GM18505 (cell line): ENCODE data around the gene METTL23.
"Not testable (repeated sequence)": the region's sequence is repeated elsewhere in the genome, so short reads cannot be mapped to it uniquely, and the experiment has no call there.

Experiments used
- ATAC-seq: cut with Tn5 transposase; IDR thresholded peaks from one replicate; pipeline ENCODE4 v1.9.1; 2021; ENCODE audit not compliant: unreplicated experiment
- POLR2A ChIP-seq: IDR thresholded peaks from 4 replicates; pipeline ENCODE4 v1.6.1; 2011; ENCODE audit warnings: borderline replicate concordance; ENCODE audit not compliant: insufficient read depth, insufficient read length; ENCODE audit errors: extremely low read depth

Gene METTL23

DNA sequence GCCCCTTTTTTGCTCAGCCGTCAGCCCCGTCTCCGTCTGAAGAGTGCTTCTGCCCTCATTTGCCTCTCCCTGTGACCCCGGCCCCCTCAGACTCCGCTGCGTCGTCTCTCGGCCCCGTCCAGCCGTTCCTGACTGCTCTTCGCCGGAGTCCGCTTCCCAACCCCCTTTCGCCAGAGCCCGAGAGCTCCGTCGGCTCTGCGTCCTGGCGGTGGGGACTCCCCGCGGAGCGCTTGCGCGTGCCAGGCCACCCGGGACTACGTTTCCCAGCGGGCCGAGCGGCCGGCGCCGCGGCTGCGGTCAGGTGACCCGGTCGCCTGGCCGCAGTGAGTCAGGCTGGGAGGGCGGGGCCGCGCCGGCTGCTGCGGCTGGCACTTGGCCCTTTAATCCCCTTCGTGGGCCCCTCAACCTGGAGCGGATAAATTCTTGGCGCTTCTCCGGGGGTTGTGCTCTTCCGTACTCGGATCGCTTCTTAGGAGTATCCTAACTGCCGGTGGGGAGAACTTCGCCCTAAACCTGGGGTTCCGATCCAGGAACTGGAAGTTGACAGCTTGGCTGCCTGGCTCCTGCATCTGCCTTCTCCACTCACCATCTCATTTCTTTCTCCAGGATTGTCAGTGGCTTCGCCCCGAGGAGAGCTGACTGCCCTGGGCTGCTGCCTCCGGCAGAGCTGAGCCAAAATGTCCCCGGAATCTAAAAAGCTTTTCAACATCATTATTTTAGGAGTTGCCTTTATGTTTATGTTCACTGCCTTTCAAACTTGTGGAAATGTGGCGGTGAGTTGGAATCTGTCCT is 11.2 kb downstream of the METTL23 start, which contains the start of gene MFSD11:
Gene MFSD11 (plus strand): TSS at position 444 of the 792 bp plus-strand sequence. CDS start 234 bp downstream, at position 678.
- ATAC-seq, result peak; percentile 50
- TF ChIP-seq POLR2A, result no peak

DNA sequence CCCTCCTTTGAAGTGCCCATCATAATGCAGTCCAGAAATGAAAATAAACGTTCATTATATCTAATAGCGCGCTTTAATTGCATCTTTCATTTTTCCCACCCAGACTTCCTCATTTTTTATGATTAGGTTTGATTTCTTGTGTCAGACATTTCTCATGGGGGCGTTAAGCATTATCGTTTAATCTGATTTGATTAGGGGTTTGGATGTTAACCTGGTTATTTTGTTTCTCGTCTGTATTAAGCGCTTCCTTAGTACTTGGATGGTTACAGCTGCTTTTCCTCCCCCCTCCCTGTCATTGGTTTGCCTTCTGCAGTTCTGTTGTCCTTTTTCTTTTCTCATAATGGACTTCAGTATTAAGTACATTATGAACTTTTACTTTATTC is 11.8 kb downstream of the METTL23 start:
- no peak for ATAC-seq
- no peak for TF ChIP-seq POLR2A

DNA sequence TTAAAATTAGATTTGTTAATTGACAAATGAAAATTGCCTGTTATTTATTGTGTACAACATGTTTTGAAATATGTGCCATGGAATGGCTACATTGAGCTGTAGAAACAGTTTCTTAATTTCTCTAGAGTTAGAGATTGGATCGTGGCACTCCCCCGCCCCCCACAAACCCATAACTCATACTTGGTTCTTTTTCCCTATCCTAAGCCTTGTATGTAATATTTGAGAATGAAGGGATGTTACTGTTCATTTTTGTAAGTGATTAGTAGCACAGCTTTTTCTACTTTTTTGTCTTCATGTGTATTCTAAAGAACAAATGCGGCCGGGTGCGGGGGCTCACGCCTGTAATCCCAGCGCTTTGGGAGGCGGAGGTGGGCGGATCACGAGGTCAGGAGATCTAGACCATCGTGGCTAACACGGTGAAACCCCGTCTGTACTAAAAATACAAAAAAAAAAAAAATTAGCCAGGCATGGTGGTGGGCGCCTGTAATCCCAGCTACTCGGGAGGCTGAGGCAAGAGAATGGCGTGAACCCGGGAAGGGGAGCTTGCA is 13.0 kb downstream of the METTL23 start:
- not testable (repeated sequence) for ATAC-seq

DNA sequence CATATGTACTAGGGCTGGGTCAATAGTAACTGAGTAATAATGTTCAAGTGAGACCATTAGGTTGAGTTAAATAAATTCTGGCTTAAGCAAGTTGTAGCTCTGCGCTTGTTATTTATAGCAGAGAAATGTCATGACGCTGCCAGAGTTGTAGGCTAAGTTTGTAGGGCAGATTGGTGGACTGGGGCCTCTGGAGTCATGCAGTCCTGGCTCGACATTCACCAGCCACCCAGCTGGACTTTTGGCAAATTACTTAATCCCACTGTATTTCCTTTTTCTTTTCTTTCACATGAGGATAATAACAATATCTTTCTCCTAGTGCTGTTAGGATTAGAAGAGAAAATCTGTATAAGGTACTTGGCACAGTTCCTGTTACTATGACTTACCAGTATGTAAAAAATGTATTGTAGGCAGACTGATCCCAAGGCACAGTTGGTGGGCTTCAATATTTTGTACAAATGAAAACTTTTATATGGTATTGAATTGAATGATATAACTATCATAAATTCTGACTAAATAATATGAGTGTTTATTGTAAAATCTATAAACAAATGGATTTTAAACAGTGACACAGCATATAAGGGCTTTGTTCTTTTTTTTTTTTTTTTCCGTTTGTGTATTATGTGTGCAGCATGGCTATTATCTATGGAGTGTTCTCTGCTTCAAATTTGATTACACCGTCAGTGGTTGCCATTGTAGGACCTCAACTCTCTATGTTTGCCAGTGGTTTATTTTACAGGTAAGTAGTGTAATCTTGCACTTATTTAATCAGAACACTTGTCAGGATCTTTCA is 13.9 kb downstream of the METTL23 start:
- no peak for TF ChIP-seq POLR2A
- no peak for ATAC-seq

DNA sequence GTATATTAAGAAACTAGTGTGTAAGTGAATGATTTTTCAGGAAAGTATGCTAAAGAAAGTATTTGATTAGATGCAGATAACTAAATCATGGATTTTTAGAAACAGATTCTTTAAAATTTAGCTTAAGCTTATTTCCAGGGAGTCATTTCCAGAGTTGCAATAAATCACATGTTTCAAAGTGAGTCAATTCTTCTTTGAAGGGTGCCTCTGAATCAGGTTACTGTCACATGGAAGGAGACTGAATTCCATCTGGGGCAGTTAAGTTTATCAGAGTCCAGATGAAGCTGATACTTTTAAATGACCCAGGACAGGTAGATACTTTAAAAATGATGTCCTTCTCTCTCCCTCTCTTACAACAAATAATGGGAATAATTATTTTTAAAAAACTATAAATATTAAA is 16.3 kb downstream of the METTL23 start:
- no peak for TF ChIP-seq POLR2A
- no peak for ATAC-seq

DNA sequence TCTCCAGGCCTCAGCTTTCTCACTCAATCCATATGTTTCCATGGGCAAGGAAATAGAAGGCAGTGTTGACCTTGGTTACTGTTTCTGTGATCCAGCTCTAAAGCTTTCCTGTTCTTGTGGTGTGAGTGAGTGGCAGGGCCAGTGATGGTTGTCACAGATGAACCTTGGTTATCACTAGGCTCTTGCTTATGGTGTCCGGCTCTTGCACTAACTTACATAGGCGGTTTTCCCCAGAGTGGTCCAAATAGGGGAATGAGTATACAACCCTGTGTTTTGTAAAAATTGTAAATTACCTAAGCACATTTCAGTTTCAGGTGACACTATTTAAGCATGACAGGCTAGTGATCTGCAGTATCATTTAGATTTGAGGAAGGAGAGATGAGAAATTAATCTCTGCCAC is 18.1 kb downstream of the METTL23 start:
- TF ChIP-seq POLR2A, result no peak
- ATAC-seq, result no peak

DNA sequence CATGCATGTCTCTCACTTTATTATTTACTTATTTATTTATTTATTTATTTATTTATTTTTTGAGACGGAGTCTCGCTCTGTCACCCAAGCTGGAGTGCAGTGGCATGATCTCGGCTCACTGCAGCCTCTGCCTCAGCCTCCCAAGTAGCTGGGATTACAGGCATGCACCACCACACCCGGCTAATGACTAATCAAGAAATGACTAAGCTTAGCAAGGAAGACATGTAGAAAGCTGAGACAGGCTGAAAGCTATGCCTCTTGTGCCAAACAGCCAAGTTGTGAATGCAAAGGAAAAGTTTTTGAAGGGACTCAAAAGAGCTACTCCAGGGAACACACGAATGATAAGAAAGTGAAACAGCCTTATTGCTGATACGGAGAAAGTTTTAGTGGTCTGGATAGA is 19.1 kb downstream of the METTL23 start:
- not testable (repeated sequence) for ATAC-seq

DNA sequence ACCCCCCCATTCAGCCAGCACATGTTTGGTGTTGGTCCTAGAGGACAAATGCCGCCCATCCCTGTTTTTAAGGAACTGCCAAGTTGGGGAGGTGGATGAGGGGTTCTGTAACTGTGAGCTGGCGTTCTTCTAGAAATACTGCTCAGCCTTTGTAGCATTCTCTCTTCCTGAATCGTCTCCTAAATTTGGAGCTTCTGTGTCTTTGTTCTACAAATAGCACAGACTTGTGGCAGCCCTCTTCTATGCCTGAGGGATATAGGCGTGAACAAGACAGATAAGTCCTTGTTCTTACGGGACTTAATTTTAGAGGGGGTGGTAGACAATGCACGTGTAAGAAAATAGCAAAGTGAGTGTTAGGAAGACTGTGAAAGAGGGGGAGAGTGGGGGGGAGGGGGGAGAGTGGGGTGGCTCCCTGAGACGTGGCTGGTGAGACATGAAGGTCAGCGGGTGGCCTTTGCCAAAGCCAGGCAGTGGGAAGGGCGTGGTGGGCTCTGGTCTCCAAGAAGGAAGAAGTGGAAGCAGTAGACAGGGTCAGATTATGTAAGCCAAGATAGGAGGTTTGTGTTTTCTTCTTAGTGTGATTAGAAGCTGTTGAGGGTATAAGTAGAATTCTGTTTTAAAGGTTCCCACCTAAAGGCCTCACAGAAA is 21.2 kb downstream of the METTL23 start:
- TF ChIP-seq POLR2A, result no peak
- no peak for ATAC-seq

DNA sequence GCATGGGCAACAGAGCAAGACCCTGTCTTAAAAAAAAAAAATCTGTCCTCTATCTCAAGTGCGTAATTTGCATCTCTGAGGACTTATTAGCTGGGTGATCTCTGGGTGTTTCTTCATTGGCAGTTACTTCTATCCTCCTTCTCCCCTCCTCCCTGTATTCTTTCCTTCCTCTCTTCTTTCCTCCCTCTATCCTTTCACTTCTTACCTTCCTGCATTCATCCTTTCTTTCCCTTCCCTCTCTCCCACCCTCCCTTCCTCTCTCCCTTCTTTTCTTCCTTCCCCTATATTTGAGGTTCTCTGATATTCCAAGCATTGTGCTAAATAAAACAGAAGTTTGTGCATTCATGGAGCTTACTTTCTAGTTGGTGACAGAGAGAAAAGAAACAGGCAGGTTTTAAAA is 22.0 kb downstream of the METTL23 start:
- TF ChIP-seq POLR2A, result no peak
- ATAC-seq, result no peak

DNA sequence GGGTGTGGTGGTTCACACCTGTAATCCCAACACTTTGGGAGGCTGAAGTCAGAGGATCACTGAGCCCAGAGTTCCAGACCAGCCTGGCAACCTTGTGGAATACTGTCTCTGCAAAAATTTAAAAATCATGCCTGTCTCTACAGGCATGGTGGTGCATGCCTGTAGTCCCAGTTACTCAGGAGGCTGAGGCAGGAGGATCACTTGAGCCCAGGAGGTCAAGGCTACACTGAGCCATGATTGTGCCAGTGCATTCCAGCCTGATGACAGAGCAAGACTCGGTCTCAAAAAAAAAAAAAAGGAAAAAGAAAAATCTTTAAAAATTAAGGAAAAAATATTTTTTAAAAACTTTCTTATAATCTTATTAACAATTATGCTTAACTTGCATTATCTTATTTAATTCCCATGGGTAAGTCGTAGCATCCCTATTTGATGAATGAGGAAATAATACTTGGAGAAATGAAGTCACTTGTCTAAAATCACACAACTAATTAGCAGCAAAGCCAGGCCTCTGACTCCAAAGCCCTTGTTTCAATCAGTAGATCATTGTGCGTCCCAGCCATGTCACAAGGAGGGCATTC is 24.9 kb downstream of the METTL23 start:
- no peak for ATAC-seq
- TF ChIP-seq POLR2A, result no peak

DNA sequence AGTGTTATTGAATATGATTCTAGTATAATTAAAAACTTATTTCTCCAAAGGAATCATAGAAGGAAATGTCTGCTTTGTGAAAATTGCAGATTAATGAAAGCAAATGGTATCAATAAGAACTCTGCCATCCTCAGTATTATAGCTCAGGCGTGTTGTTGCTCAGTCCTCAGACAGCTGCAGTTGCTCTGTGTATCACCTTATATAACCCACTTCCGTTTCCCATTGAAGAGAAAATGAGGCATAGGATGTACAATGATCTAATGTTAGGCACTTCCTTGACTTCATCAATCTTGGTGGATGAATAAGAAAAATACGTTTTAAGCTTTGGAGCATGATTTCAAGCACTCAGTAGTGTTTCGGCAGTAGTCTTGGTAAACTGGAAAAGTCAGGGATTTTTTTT is 25.4 kb downstream of the METTL23 start:
- ATAC-seq, result no peak
- TF ChIP-seq POLR2A, result no peak

DNA sequence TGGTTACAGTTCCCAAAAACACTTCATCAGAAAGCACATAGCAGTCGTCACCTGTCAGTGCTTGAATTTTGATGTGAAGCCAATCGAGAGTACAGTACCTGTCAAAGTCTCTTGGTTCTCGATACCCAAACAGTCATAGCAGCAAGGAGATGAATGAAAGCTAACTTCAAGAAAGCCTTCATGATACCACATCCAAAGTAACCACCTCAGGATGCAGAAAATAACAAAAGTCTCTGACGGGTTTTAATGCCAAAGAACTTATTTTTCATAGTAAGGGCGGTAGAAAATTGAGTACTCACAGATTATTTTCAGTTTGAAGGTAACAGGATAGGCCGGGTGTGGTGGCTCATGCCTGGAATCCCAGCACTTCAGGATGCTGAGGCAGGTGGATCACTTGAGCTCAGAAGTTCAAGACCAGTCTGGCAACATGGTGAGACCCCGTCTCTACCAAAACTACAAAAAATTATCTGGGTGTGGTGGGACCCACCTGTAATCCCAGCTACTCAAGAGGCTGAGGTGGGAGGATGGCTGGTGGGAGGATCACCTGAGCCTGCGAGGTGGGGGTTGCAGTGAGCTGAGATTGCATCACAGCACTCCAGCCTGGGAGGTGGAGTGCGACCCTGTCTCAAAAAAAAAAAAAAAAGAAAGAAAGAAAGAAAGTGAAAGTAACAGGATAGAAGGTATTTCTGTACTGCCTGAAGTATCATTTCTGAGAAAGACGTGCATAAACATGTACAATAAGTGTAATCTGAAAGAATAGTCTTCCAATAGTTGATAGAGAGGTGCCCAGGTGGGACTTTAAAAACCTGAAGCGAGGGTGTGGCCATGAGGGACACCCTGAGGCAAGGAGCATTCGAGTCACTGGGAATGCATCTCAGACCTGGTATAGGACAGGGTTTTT is 26.7 kb downstream of the METTL23 start:
- ATAC-seq, result no peak
- no peak for TF ChIP-seq POLR2A
